ENCODE results near the gene ZNF362. TPM values are rescaled to one million over a fixed set of nuclear protein-coding genes. Genes with fewer than 3 reads are reported as not detected.

ZNF362 gene
- total RNA-seq, 1 donor from 2014 or later = 26.7 TPM

DNA sequence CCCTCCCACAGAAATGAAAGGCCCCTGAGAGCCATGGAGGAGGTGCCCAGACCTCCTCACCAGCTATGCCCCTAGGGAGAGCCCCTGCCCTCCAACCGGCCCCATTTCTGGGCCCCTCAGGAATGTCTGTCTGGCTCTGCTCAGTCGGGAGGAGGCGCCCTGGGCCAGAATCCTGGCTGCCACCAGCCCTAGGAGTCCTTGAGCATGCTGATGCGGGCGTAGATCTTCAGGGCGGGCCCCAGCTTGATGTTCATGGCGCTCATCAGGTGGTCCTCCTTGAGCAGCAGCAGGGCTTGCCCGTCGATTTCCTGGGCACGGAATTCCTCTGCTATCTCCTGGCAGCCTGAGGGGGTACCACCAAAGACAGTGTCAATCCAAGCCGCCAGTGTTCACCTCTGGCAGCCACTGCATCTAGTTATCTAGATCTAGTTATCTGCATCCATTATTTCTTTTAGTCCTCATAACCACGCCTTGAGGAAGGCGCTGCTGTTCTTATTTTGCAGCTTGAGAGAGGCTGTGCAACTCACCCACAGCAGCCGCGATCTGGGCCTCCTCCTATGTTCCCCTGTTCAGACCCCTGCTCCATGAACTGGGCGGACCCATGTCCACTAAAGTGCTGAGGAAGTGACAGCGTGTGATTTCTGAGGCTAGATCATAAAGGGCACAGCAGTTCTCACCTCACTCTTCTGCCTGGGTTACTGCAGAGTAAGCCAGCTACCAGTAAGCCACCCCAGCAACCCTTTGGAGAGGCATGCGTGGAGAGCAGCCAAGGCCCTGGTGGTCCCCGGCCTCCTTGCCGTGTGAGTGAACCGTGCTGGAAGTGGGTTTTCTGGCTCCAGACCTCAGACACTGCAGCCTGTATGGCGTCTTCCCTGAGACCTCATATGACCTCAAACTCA is 68.6 kb downstream of the ZNF362 start:
- intact Hi-C loops (cut with micrococcal nuclease) = no loop called here

DNA sequence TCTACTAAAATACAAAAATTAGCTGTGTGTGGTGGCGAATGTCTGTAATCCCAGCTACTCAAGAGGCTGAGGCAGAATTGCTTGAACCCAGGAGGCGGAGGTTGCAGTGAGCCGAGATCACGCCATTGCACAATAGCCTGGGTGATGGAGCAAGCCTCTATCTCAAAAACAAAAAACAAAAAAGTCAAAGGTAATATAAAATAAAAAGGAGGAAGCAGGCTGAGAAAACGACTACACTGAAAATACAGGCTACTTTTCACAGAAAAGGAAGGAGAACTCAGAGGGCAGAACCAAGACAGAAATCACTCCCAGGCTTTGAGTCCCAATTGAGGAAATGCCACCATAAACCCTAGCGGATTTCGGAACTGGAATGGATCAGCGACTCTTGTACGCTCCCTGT is 70.5 kb downstream of the ZNF362 start:
- intact Hi-C loops (cut with micrococcal nuclease) = no loop called here

DNA sequence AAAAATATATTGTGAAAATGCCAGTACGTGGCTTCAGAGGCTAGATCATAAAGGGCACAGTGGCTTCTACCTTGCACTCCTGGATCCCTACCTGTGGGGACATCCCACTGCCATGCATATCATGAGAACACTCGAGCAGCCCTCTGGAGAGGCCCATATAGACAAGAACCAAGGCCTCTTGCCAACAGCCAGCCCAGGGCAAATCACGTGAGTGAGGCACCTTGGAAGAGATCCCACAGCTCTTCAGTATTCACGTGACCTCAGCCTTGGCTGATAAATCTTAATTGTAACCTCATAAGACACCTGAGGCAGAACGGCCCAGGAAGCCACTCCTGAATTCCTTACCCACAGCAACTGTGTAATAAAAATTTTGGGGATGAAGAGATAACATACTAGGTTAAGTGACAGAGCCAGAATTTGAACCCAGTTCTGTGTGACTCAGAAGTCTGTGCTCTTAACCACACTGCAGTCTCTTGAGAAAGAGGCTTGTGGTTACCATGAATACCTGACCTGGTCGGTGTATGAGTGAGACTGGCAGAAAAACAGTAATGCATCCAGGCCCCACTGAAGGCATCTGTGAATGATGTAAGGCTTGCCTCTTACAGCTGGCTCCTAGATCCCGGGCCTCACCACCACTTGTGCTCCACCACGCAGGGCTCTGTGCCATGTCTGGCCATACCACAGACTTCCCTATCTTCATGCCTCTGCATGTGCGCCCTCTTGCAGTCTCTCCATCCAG is 71.5 kb downstream of the ZNF362 start:
- intact Hi-C loops (cut with micrococcal nuclease) = no loop called here

DNA sequence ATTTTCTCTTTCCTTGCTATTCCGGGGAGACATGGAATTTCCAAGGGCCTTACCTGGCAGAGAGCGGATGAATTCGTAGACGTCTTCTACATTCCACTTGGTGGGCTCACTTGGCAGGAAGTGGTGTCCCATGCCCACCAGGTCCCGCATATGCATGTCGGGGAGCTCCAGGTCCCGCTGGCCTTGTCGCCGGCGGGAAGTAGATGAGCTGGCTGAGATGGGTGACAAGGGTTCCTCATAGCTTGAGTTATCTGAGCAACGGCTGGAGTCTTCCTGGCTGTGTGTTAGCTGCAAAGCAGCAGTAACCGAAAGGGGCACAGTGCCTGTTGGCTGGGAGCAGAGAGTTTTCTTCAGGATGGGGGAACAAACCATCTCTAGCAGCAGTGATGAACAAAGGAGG is 72.5 kb downstream of the ZNF362 start:
- intact Hi-C loops (cut with micrococcal nuclease) = no loop called here

DNA sequence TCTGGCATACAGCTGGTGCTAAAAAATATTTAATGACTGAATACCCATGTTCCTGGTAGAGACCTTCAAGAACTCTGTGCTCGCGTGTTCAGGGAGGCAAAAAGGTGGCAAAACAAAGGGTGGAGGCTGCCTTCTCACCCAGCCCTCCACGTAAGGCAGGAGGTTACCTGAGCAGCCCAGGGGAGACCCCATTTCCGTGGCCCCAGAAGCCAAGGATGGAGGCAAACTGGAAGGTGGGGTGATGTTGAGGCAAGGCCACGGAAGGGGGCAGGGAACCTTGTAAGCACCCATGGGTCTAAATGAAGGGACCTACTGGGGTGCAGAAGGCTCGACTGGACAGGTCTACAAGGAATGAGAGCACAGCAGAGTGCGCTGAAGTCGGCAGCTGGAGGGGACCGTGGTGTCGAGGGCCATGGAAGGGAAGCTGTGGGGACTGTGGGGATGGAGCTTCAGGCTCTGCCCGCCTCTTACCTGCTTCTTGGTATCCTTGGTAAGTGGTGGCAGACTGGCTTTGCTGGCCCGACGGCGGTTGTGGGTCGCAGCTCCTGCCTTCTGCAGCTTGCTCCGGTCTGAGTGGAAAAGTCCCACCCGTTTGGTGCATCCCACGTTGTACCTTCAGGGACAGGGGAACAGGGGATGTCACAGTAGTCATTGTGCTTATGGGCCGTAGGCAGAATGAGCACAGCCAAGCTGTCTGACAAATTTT is 73.5 kb downstream of the ZNF362 start:
- intact Hi-C loops (cut with micrococcal nuclease) = no loop called here

DNA sequence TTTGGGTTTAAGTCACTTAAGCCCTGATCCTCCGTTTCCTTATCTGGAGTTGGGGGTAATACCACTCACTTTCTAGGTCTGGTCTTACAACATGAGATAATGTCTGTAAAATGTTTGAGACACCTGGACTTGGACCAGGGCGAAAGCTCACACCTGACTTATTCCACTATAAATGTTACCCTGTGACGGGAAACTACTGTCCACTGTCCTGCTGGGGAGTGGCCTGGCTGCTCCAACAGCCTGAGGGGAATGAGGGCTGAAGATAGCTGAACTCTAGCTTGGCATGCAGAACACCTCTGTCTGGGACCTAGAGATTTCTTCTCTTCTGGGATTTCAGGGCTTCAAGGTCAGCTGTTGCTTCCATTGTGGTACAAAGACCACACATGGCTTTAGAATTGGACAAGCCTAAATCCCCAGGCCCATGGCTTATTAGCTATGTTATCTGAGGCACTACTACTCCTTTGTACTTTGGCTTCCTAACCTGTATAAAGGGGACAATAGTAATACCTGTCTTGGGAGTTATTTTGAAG is 74.1 kb downstream of the ZNF362 start:
- intact Hi-C loops (cut with micrococcal nuclease) = no loop called here

DNA sequence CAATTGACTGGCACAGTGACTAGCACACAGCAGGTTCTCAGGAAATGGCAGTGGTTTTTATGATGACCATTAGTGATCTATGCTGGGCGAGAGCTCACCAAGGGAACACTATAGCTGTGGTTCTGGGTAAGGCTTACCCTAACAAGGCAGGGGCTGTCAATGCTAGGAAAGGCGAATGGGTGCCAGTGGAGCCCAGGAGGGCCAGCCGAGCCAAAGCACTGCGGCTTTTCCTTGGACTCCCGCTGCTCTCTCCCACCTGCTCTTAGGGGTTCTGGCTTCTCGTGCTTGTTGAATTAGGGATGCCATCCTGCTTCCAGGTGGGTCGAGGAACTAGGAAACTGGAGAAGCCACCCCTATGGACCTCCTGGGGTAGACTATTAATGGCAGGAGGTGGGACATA is 74.6 kb downstream of the ZNF362 start:
- intact Hi-C loops (cut with micrococcal nuclease) = no loop called here

DNA sequence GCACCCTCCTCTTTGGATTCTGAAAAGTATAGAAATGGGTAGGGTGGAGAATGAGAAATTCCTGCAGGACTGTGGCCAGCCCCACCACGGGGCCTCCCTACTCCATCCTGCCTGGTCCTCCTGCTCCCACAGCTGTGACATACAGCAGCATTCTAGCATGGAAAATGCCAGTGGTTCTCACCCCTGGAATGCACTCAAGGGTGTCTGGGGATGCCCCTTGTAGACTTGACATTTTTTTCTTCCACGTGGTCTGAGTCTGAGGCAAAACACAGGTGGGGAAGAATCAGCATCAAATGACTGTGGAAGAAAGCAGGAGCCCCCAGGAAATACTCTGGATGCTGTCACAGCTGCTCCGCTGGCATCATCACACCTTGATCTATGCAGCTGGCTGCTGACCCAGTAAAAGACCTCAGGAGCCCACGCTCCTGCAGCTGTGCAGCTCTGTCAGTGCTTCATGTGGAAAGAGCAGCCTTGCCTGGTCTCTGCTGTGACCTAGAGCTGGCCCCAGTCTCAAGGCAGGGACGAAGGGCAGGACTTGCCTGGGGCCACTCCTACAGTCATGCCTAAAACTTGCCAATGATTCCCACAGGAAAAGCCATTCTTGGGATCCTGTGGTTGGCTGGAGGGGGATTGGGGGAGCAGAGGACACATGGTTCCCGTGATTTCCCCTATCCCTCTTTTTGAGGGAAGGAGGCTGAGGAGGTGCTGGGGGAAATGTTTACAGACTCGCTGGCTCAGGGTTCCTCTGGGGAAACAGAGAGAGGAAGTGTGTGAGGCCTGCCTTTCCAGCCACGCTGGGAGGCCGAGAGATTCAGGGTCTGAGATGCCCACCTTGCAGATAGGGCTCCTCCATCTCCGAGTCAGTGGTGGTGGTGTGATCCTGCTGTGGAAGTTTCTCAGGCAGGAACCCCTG is 75.4 kb downstream of the ZNF362 start:
- intact Hi-C loops (cut with micrococcal nuclease) = no loop called here

DNA sequence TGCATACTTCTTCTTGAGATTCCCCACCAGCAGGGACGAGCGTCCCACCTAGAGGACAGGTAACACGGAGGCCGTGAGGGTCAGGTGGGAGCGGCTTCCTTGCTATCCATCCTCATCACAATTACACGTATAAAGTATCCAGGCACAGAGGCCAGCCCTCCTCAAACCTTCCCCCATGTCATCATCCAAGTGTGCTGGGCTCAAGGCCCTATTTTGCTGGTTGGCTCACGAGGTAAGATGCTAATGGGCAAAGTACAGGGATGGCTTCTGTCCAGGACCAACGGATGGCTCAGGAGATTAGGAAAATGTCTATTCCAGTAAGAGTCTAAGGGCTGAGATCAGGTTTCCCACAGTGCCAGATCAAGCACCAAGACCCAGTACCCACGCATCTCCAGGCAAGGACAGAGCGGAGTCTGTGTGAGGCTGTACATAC is 76.1 kb downstream of the ZNF362 start:
- intact Hi-C loops (cut with micrococcal nuclease) = no loop called here

DNA sequence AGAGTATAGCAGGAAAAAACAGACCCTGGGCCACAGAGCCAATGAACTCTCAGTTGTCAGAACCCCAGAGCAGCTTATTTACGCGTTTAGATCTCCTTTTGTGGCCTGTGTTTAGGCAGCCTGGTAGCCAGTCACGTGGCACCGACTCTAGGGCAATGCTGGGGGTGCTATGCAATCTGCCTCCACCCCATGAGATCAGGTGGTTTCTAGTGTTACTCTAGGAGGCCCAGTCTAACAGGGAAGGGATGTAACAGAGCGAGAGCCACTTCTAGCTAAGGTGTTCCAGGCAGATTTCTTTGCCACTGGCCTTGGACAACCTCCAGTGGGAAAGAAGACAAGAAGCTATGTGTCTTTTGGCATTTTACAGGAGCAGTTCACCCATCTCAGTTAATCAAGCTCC is 76.6 kb downstream of the ZNF362 start:
- intact Hi-C loops (cut with micrococcal nuclease) = no loop called here

DNA sequence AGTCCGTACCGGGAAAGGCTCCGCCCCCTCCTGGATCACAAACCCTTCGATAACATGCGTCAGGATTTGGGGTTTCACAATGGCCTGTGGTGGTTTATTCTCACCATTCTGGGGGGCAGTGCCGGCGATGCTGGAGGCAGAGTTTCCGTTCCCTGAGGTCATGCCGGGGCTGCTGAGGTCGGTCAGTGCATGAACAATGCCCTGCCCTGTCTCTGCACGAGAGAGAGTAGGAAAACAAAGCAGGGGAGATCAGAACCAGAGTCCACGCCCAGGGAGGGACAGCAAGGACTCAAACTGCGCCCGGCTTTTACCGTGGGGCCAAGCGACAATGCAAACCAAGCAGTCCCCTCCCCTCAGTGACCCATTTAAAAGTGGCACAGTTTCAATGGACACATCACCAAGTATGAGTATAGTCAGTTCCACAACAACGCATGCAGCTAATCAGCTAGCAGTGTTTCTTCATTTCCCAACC is 77.8 kb downstream of the ZNF362 start:
- intact Hi-C loops (cut with micrococcal nuclease) = no loop called here

DNA sequence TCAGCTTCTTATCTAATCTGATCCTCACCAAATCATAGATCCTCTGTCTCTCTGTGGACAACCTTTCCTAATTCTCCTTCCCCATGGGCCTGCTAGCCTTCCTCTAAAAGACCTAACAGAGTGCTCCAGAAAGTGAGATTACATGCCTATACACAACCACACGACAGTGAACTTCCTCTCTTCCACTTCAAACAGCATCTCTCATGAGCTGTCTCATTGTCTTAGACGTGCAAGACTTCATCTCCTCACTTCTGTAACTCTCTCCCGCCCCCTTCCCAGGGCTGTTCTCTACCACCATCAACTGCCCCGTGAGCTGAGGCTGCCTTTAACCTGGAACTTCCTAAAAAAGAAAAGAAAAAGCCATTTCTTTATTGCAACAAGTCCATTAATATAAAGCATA is 78.7 kb downstream of the ZNF362 start:
- intact Hi-C loops (cut with micrococcal nuclease) = no loop called here

DNA sequence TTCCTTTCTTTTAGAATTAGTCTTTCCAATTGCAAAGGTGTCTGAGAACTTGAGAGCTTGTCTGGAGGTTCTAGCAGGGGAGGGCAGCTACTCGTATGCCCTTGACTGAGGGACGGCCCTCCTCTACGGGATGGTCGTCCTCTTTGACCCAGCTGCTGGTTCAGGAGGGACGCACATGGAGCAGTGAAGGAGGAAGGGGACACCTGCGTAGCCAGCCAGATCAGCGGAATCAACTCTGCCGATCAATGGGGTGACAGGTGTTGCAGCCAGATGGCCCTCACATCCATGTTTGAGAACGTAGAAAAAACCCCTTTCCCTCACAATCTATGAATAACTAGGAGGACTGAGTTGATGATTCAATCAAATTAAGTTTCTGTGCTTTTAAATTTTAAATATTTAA is 80.3 kb downstream of the ZNF362 start:
- intact Hi-C loops (cut with micrococcal nuclease) = no loop called here

DNA sequence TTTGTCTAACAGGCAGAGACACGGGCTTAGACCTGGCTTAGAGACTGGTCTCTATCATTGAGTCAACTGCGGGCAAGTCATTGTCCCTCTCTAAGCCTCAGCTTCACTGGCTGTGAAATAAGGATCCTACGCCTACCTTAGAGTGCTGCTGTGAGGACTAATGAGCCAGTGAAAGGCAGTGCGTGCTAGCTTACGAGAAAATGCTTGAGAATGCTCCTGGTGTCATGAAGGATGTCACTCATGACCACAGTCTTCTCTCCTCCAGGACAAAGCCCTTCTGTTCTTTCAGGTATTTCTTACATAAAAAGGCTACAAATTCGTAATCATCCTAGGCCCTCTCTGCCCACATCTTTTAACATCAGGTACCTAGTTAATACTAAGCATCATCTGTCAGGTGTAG is 81.1 kb downstream of the ZNF362 start:
- intact Hi-C loops (cut with micrococcal nuclease) = no loop called here

DNA sequence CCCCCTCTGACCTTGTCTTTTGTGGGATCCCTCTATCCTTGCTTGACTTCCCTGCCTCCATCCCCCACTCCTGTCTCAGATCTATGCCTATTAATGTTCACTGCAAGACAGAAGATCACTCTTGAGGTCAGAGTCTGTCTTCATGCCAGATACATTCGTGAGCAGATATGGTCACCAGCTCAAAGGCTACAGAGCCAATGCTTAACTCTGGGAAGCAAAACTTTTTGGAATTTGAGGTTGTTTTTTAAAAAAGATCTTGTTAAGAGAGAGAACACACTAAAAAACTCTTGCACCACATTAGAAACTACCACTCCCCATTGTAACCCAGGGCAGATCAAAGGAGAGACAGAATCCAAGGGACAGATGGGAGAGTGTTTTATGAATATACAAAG is 81.8 kb downstream of the ZNF362 start:
- intact Hi-C loops (cut with micrococcal nuclease) = no loop called here

DNA sequence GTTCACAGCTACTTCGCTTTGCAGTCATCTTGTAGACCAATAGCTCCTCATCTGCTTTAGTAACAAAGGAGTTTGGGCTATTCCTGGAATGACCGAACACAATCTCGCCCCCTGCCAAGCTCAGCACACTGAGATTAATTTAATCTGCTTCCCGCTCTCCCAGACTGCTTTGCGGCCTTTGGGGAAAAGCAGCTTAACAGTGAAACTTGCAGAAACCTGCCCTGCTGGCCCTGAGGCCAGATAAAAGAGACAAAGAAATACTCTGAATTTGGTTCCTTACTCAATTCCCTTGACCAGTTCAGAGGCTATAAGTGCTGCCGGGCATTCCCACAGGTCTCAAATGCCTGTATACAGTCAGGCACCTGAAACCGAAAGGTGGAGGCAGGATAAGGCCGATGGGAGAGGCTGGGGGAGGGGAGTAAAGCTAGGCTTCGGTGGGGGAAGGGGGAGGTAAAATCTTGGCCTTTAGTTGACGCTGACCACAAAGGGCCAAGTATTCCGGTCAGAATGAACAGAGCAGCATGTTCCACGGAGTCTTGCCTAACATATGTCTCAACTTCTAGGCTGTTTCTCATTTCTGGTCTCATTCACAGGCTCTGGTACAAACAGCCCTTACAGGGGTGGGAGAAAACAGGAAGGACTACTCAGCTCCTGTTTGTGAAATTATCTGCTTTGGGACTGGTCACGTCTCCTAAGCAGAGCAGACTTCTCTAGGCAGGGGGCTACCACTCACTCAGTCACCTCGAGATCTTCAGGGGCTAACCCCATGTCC is 82.3 kb downstream of the ZNF362 start:
- intact Hi-C loops (cut with micrococcal nuclease) = no loop called here

DNA sequence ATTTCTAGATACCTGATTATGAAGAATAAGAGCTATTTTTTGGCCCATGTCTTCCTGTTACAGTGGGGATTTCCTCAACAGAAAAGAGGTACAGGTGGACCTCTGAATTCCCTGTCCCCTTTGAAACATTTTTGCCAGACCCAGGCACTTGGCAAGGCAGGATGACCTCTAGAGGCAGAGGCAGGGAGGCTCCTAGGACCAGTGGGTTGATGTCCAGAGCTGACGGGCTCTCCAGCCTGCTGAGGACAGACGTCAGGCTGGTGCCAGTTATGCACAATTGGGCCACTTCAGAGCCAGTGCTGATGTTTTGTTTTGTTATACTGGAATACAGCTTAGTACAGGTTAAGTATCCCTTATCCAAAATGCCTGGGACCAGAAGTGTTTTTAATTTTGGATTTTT is 83.1 kb downstream of the ZNF362 start:
- intact Hi-C loops (cut with micrococcal nuclease) = no loop called here

DNA sequence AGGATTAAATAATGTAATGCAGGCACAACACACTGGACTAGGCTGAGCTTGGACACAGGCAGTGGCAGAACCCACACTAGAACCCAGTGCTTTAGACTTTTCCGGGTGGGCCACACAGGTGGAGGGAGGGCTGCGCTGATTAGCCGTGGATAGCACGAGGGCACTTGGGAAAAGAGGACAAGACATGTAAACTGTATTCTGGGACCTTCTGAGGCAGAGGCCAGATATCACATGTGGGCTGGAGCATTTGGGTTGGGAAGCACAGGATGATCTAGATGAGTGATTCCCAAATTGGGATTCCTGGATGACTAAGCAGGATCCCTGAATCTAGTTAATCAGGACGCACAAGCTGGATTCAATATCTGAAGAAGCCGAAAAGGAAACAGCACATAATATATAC is 84.9 kb downstream of the ZNF362 start:
- intact Hi-C loops (cut with micrococcal nuclease) = no loop called here

DNA sequence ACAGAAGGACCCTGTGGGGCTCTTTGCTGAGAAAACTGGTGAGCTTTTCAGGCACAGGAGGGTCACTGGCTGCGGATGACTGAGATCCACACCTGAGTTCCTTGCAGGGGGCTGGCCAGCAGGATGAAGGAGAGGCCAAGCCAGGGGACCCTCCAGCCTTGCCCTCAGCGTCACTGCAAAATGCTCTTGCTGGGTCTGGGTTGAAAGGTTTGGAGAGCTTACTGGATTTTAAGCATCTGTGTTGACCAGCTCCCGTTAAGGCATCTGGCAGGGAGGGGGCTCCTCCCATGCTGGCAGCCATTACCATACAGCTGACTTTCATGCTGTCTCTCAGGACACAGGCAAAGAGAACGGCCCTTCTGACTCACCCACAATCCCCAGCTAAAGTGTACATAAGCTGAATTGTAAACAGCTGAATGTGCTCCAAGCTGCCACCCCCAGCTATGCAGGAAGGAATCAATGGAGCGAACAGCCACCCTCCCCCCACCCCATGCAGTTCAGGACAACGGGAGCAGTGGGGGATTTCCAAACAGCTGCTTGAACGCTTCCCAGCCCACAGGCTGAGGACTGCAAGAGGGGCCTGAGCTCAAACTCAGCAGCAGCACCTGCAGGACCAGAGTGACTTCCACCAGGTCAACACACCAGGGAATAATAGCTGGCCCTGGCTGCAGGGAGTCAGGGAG is 85.9 kb downstream of the ZNF362 start:
- intact Hi-C loops (cut with micrococcal nuclease) = no loop called here
